ENCODE measurements around the gene MARCHF3.

DNA sequence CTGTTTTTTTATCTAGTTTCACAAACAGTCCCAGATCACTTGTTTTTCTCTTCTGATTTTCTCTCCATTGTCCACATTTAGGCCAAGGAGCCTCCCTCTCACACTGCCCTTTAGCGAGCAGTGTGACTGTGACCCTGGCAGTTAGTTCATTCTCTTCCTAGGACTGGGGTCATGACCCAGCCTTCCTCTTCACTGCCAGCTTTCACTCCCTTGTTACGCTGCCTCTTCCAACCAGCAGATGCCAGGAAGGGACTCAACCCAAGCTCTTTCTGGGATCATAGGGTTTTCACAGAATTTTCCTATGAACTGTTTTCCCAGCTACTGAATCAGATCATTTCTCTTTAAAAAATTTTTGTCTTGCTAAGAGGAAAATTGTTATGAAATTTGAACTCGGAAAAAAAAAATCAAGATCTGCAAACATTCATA lies 182.5 kb downstream of the MARCHF3 start:
- TF ChIP-seq, protein P1, sequence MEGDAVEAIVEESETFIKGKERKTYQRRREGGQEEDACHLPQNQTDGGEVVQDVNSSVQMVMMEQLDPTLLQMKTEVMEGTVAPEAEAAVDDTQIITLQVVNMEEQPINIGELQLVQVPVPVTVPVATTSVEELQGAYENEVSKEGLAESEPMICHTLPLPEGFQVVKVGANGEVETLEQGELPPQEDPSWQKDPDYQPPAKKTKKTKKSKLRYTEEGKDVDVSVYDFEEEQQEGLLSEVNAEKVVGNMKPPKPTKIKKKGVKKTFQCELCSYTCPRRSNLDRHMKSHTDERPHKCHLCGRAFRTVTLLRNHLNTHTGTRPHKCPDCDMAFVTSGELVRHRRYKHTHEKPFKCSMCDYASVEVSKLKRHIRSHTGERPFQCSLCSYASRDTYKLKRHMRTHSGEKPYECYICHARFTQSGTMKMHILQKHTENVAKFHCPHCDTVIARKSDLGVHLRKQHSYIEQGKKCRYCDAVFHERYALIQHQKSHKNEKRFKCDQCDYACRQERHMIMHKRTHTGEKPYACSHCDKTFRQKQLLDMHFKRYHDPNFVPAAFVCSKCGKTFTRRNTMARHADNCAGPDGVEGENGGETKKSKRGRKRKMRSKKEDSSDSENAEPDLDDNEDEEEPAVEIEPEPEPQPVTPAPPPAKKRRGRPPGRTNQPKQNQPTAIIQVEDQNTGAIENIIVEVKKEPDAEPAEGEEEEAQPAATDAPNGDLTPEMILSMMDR (conservative IDR thresholded peaks at IDR 0.05 in 1 of 2, IDR thresholded peaks at IDR 0.05 in 1 of 2; ENCODE audit: low read depth in 1 of 2, low read length in 2 of 2) = no peak
- TF ChIP-seq EZH2 (IDR thresholded peaks at IDR 0.05; ENCODE audit: low read length, missing control alignments) = no peak

All from fibroblast of lung (primary cell).